Transverse colon (tissue), 4 donors: ENCODE results near the gene BOK. TPM values are rescaled to one million over a fixed set of nuclear protein-coding genes. Genes with fewer than 3 reads are reported as not detected.
A peak's percentile ranks its signal among the peaks of the same experiment; 100 is the strongest.

ENCODE experiments used
- DNase-seq: peaks from one replicate; pipeline ENCODE4 v3.0.0-alpha.2; 2019
- H3K27ac ChIP-seq, 4 donors: fragments of 200-600 bp; sonication (generic); 2 replicates each; pipeline ENCODE4 v1.5.1; 2016 to 2018; ENCODE audit warnings: inconsistent platforms in 4 of 4
- H3K27me3 ChIP-seq: fragments of 200-600 bp; sonication (generic); 2 replicates; pipeline ENCODE4 v1.5.1; 2017; ENCODE audit warnings: inconsistent platforms
- H3K36me3 ChIP-seq, 4 donors: fragments of 200-600 bp; sonication (generic); 2 replicates each; pipeline ENCODE4 v1.5.1; 2017 to 2019; ENCODE audit warnings: inconsistent platforms in 4 of 4
- H3K4me1 ChIP-seq, 4 donors: fragments of 200-600 bp; sonication (generic); 2 replicates each; pipeline ENCODE4 v1.5.1; 2017 to 2020; ENCODE audit warnings: inconsistent platforms in 4 of 4
- H3K4me3 ChIP-seq, 4 donors: fragments of 200-600 bp; sonication (generic); 1 replicate in 1 of 4; 2 replicates in 3 of 4; pipeline versions ENCODE4 v1.5.1 to v1.6.1; 2017 to 2019; ENCODE audit warnings: inconsistent platforms in 4 of 4
- H3K9me3 ChIP-seq, 2 donors: fragments of 200-600 bp; sonication (generic); 2 replicates each; pipeline ENCODE4 v1.5.1; 2017 to 2019; ENCODE audit warnings: inconsistent platforms in 2 of 2
- CTCF ChIP-seq, 5 experiments: fragments of 200-600 bp in 3 of 5; fragments of 450-650 bp in 2 of 5; sonication (generic) in 3 of 5; IDR thresholded peaks; 1 replicate in 2 of 5; 2 replicates in 3 of 5; pipeline ENCODE4 v1.5.1; 2016 to 2017; ENCODE audit warnings: antibody characterized with exemption in 5 of 5, inconsistent platforms in 3 of 5, mild to moderate bottlenecking in 2 of 5, moderate library complexity in 1 of 5
- EP300 ChIP-seq: sonication (generic); formaldehyde crosslinking; IDR thresholded peaks from one replicate; pipeline ENCODE4 v1.6.1; 2017; ENCODE audit warnings: antibody characterized with exemption, low read depth
- POLR2A ChIP-seq: fragments of 450-650 bp; IDR thresholded peaks from one replicate; pipeline ENCODE4 v1.6.1; 2016; ENCODE audit warnings: antibody characterized with exemption, mild to moderate bottlenecking, moderate library complexity
- POLR2AphosphoS5 ChIP-seq, 3 donors: sonication (generic); formaldehyde crosslinking; IDR thresholded peaks; one replicate each; pipeline ENCODE4 v1.6.1; 2016; ENCODE audit warnings: antibody characterized with exemption in 3 of 3
- WGBS, 2 donors: methylation state at CpG; one replicate each; pipeline ENCODE4 v1.1.5; 2018; ENCODE audit warnings: low coverage in 1 of 2; 5-methylcytosine and 5-hydroxymethylcytosine counted together
- in situ Hi-C, 4 donors: fragments of 200-750 bp; cut with MboI; loops; one replicate each; pipeline versions ENCODE4 v1.15.0 to v1.15.1; 2017; ENCODE audit warnings: low sequenced_read_pairs in 3 of 4, low pct_ligation_motif_present in 1 of 4, low pct_unique_long_range_greater_than_20kb in 1 of 4
- intact Hi-C: fragments of 100-400 bp; cut with DNase I; formaldehyde crosslinking; loops from one replicate; pipeline ENCODE4 v1.15.1; 2023; ENCODE audit warnings: low total_unique reads
- total RNA-seq, 4 donors: library from RNA; depleted of rRNA; stranded (reverse); fragments of >200 nt; gene quantifications; one replicate each; pipeline ENCODE4 v1.1.0, GENCODE V29; 2016

Gene BOK
- total RNA-seq, 4 donors from 2014 or later: 21.0 to 84.2 (median 24.4) TPM

- Histone ChIP-seq H3K27ac (no peak overlapping the region), H3K4me3 (no peak overlapping the region), H3K4me1 (peaks cover 5 to 35% (median 22%) of the 10 kb centered on the region in 4 donors), H3K27me3 (peaks cover 48% of the 10 kb centered on the region), H3K36me3 (no peaks in the 10 kb centered on the region), H3K9me3 (peaks cover 0 to 3% of the 10 kb centered on the region in 2 donors)
- in situ Hi-C loops: no loop called here
- no peak for TF ChIP-seq POLR2AphosphoS5 (IDR thresholded peaks at IDR 0.05)
- no peak for TF ChIP-seq EP300
- TF ChIP-seq POLR2A: no peak
- intact Hi-C loops: no loop called here
- 57% methylated on average over 3 of the region's 3 CpGs; no CpG with 5 or more reads in 1 of the 2 donors for WGBS, 2 donors
- DNase-seq: no peak
Observed at GRCh38 chr2:241555711-241556110, 2.8 kb upstream of the BOK start.

- H3K27me3 ChIP-seq: peaks cover 38% of the 10 kb centered on the region
Observed at GRCh38 chr2:241556746-241557145, 1.8 kb upstream of the BOK start.

GRCh38 chr2:241559323-241560161, 997 bp downstream of the BOK start:
- peak overlapping the region; percentile 68 to 89 (median 88) for H3K27ac ChIP-seq

More at GRCh38 chr2:241556746-241557145, 1.8 kb upstream of the BOK start:
- H3K4me1 ChIP-seq: peaks cover 5 to 31% (median 23%) of the 10 kb centered on the region in 4 donors
- no peak overlapping the region for H3K27ac ChIP-seq
- peaks cover 0 to 3% of the 10 kb centered on the region in 2 donors for H3K9me3 ChIP-seq
- no peaks in the 10 kb centered on the region for H3K36me3 ChIP-seq
- TF ChIP-seq POLR2A (no peak), EP300 (no peak), POLR2AphosphoS5 (IDR thresholded peaks at IDR 0.05) (no peak), CTCF (IDR thresholded peaks at IDR 0.05) (no peak)
- no peak for DNase-seq
- intact Hi-C loops: no loop called here
- no peak overlapping the region for H3K4me3 ChIP-seq
- in situ Hi-C loops: no loop called here

GRCh38 chr2:241560162-241560882, 1.8 kb downstream of the BOK start:
- Histone ChIP-seq H3K4me3 (peak overlapping the region in 3 of 4 donors; percentile 67 to 80 (median 70)), H3K27me3 (peaks cover 26% of the 10 kb centered on the region), H3K27ac (peak overlapping the region; percentile 68 to 89 (median 88)), H3K36me3 (no peaks in the 10 kb centered on the region), H3K4me1 (peaks cover 8 to 42% (median 27%) of the 10 kb centered on the region in 4 donors), H3K9me3 (peaks cover 0 to 3% of the 10 kb centered on the region in 2 donors)
- WGBS, 2 donors: 64% methylated on average over 14 of the region's 18 CpGs; no CpG with 5 or more reads in 1 of the 2 donors
- TF ChIP-seq POLR2A: no peak
- no peak for TF ChIP-seq CTCF (IDR thresholded peaks at IDR 0.05)
- no peak for TF ChIP-seq POLR2AphosphoS5 (IDR thresholded peaks at IDR 0.05)
- no peak for TF ChIP-seq EP300
- DNase-seq: no peak
- in situ Hi-C loops: no loop called here
- intact Hi-C loops: loop anchor here (5.0 kb wide), 1 partner anchor 53 kb away; the partner anchor contains the start of gene STK25

More at GRCh38 chr2:241559323-241560161, 997 bp downstream of the BOK start:
- H3K36me3 ChIP-seq: no peaks in the 10 kb centered on the region
- H3K27me3 ChIP-seq: peaks cover 26% of the 10 kb centered on the region
- intact Hi-C loops: loop anchor here (5.0 kb wide), 1 partner anchor 52 kb away; the partner anchor contains the start of gene STK25
- H3K4me1 ChIP-seq: peaks cover 8 to 42% (median 25%) of the 10 kb centered on the region in 4 donors
- TF ChIP-seq CTCF (IDR thresholded peaks at IDR 0.05): no peak
- TF ChIP-seq POLR2A: no peak
- no peak for TF ChIP-seq EP300
- DNase-seq: peak; percentile 41
- H3K9me3 ChIP-seq: peaks cover 0 to 3% of the 10 kb centered on the region in 2 donors
- in situ Hi-C loops: no loop called here
- peak overlapping the region; percentile 54 to 80 (median 68) for H3K4me3 ChIP-seq
- WGBS, 2 donors: 12% methylated on average over 35 of the region's 78 CpGs; no CpG with 5 or more reads in 1 of the 2 donors
